ENCODE data around the gene CPSF4.

Gene CPSF4

DNA sequence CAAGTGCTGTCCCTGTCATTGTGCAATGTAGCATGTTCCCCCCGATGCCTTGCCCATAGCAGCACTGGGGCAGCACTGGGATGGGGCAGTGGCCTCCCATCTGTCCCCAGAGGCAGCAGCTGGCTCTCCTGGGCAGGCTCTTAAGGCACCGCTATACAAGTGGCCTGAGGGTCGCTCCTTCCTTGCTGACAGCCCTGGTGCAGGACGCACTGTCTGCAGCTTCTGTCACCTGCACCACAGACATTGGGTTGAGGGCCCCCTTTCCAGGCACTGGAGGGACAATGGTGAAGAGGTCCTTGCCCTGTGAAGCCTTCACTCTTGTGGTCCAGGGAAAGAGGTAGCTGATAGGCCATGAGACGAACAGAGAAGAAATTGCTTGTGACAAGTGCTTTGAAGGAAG, 10.6 kb downstream of the CPSF4 start:
- DNase-seq = no peak

DNA sequence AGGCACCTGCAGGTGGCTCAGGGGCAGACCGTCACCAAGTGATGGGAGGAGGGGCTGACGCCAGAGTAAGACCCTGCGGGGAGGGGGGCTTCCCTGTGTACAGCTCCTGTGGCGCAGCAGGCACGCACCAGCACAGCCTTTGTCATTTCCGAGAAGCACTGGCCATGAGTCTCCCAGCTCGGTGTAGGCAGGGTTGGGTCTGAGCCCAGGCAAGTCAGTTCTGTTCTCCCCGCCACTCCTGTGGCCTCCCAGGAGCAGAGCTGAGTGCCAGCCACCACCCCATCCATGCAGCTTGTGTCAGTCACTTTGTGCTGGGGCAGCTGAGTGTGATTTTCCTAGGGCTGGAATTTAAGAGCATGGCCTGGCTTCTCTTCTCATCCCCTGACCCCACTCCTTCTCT, 13.2 kb downstream of the CPSF4 start:
- no peak for DNase-seq

DNA sequence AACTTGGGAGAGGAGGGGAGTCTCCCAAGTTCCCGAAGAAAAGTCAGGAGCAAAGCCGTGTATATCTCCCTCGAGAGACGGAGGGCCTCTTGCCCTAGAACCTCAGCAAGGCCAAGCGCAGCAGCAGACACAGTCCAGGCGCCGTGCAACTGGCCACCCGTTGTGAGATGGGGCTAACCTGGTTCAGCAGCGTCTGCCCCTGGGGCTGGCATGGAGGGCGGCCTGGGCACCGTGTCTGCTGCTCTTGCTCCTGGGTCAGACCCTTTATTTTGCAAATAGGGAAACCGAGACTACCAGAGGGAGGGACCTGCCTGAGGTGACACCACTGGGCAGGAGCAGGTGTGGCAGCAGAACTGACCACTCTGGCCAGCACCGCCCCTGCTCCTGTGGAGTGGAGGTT, 13.8 kb downstream of the CPSF4 start:
- no peak for DNase-seq

DNA sequence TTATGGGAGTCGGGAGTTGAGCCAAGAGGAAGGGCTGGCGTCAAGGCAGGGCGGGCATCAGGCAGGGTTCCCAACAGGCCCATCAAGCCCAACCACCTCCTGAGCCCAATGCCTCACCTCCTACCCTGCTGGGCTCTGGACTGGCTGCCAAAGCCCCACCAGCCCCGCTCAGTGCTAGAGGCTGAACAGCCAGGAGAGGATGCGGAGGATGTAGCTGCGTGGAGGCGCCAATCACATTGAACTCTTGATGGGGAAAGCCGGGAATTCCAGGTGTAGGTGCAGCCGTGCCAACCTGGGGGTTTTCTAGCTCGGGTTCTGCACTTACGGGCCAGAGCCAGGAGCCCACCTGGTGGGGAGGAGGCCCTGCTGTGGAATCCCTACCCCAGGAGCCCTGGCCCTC, 14.4 kb downstream of the CPSF4 start:
- DNase-seq = no peak

DNA sequence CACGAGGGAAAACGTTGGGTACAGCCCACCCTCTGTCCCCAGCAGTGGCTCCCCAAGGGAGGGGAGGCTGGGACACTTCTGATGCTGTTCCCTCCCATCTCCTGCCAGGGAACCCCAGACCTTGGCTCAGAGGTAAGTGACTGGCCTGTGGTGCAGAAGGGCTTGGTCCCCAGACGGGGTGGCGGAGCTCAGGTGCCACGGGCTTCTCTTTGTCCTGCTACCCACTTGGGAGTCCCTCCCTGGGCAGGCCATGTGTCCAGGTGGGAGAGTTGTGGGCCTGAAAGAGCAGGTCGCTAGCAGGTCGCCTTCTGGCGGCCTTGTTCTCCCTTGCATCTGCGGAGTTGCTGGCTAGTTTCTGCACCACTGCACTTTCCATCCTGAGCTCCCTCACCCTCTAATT, 17.1 kb downstream of the CPSF4 start:
- DNase-seq = no peak

DNA sequence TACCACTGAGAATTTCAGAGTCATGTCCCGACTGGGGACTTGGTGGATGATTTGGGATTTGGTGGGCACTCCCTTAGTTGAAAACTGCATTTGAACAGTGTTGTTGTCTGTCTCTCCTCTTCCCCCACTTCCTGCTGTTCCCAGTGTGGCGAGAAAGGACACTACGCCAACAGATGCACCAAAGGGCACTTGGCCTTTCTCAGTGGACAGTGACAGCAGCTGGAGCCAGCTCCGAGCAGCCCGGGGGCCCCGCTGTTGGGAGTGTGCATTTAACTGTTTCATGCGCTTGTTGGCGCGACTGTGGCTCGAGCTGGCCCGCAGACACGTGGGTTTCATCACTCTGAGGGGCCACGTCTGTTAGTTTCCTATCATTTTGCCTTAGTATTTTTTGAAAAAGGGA, 17.5 kb downstream of the CPSF4 start:
- DNase-seq = no peak

DNA sequence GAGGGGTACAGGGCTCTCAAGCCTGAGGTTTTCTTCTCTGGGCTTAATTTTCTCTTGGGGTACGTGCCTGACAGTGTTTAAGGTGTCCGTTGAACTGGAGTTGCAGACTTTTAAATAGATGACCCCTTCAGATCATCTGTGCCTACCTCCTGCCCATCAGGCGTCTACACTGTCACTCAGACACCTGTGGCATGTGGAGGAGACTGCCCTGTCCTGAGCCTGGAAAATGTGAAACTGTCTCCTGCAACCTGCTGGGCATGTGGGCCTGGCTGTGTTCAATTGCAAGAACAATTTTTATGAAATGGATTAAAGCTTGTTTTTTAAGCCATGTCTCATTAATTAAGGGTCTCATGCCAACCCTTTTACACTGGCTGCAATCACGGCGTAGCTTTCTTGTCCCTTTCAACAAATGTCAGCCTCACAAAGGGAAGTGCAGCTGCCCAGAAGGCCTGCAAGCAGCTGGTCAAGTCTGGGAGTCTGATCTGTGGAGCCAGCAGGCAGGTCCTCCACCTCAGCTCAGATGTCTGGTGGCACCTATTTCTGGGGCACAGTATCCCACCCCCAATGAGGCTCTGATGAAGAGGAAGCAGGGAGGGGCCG, 18.4 kb downstream of the CPSF4 start:
- DNase-seq = no peak

DNA sequence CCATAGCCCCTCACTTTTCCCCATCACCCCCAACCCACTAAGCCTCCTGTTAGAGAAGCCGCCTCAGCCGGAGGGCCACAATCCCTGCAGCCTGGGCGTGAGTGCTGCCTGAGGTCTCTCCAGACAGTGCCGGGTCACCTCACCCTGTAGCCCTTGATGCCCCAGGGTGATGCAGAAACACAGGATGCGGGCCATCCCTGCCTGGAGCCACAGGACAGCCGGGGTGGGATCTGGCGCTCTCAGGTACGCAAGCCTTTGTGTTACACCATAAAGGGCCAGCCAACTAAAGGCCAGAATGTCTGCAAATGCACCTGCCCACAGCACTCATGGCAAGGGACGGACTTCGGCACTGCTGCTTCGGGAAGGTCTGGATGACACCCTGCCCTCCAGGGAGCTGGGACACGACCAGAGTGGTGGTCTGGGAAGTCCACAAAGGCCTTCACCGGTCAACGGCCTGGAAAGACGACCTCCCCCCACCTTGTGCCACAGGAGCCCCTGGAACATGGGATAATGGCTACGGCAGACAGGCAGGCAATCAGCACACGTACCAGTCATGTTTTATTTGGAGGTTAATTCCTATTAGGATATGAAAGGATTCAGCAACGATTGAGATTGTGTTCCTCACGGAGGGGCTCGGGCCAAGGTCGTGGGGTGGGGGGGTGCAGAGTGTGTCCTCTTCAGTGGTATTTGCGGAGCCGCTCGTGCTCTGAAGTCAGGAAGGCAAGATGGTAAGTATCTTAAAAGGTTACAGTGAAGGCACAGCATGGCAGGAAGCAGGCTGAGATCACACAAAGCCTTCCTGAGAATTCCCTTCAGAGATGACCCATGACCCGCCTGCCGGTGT, 19.1 kb downstream of the CPSF4 start:
- DNase-seq = no peak

GRCh38 chr7:99459087-99459486, 20.3 kb downstream of the CPSF4 start:
- peak; percentile 44 for DNase-seq

DNA sequence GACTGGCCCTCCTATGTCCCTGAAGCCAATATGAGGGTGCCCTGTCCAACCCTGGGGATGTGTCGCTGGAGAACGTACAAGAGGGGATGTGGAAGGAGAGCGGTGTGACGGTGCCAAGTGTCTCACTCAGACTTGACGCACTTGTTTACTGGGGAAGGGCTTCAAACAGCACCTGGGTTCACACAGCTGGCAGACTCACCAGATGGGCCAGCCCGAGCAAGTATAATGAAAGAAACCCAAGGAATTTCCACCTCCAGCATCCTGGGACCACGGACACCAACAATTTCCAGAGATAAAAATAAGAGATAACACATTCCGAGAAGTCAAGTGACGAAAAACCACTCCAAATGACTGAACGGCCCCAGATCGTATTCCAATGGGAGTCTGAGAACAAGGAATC, 21.9 kb downstream of the CPSF4 start:
- no peak for DNase-seq

DNA sequence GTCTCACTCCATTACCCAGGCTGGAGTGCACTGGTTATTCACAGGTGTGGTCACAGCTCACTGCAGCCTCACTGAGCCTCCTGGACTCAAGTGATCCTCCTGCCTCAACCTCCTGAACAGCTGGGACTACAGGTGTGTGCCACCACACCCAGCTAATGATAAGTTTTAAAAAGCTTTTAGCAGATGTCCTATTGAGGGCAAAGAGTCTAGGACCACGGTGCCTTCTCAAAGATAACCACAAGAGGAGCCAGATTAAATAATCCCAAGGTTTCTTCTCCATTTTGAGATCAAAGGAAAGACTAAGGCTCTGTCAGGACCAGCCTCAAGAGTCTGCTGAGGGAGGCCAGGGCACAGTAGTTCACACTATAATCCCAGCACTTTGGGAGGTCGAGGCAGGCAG, 22.5 kb downstream of the CPSF4 start:
- DNase-seq = no peak

GRCh38 chr7:99465421-99465768, 26.7 kb downstream of the CPSF4 start:
- DNase-seq = no peak

- DNase-seq = no peak
Measured at GRCh38 chr7:99468336-99468918, 29.7 kb downstream of the CPSF4 start.

GRCh38 chr7:99469381-99470065, 30.8 kb downstream of the CPSF4 start:
- no peak for DNase-seq

DNA sequence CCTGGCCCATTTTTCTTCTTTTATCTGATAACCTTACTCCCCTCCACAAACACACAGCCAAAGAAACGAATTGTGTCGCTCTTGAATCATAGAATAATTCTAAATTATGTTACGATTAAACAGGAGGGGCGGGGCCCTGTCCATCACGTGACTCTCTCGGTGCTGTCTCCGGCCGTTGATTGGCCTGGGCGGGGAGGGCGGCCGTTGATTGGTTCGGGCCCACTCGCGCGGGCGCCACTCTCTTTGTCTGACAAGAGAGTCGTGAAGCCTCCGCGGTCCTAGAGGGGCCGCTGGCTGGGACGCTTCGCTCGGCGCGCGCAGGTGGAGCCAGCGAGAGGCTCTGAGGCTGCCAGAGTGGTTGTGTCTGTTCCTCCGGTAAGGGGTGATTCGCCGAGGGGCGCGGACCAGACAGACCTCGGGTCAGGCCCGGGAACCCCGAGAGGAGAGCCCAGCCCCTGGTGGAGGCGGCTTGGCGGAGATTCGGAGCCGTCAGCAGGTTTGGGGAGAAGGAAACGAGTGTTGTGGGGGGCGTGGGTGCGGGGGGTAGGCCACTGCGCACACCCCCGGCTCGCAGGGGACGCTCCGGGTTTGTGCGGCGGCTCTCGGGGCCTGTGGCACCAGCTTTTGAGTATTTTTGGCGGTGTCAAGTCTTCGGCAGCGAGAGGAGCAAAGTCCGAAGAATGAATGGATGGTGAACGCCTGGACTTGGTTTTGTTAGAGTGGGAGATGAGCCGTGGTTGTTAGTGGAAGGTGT, 34.0 kb downstream of the CPSF4 start, which contains the start of gene ZNF789:
Gene ZNF789, plus strand, starts transcription at position 330 of the 754 bp plus-strand sequence. CDS start 3,567 bp downstream, outside the sequence.
- DNase-seq = peak; percentile 99

- DNase-seq = no peak
Measured at GRCh38 chr7:99473315-99473596, 34.5 kb downstream of the CPSF4 start.

- no peak for DNase-seq
Measured at GRCh38 chr7:99476107-99476506, 37.4 kb downstream of the CPSF4 start.

- no peak for DNase-seq
Measured at GRCh38 chr7:99478464-99479440, 40.0 kb downstream of the CPSF4 start.

- no peak for DNase-seq
Measured at GRCh38 chr7:99485094-99485493, 46.4 kb downstream of the CPSF4 start.

DNA sequence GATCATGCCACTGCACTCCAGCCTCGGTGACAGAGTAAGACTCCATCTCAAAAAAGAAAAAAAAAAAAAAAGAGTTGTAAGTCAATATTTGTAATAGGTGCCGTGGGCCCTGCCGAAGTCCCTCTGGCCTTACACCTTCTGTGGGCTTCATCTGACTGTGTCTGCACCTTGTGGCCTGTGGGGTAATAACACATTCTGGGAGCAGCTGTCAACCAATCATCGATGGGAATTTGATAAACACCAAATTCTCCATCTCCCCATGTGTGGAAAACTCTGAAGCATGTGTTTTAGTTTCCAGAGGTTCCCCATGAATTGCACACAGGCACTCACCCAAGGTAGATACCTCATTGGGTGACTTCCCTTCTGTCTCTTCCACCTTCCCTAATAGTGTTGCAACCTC, 50.5 kb downstream of the CPSF4 start:
- DNase-seq = no peak

DNA sequence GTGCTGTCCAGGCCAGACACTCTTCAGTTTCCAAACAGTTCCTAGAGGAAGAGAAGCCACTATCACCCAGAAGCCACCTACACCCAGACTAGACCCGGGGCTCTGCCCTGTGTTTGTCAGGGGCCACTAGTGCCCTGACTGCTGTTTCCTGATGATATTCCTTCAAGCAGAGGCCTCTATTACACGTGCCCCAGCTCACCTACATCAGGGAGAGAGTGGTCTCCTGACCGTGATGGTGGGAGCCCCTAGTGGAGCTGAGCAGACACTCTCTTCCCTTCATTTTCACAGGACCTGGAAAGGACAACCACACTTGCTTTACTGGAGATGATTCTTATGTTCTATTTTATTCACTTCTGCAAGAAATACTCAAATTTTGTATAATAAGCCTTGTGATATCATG, 52.1 kb downstream of the CPSF4 start:
- no peak for DNase-seq

DNA sequence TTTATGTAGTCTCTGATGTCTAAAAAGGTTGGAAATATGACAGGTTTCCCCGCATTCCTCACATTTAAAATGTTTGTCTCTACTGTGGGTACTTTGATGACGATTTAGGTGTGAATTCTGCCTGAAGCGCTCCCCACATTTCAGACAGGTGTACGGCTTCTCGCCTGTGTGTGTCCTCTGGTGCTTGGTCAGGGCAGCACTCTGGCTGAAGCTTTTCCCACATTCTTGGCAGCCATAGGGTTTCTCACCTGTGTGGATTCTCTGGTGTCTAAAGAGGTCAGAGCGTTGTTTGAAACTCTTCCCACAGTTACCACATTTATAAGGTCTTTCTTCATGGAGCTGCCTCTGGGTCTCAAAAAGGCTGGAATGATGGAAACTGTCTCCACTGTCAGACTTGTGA, 55.1 kb downstream of the CPSF4 start:
- no peak for DNase-seq

All from stimulated activated CD4-positive, alpha-beta T cell treated with anti-CD3 and anti-CD28 coated beads, Interleukin-1b, Interleukin-23, amount 100 ng/mL, for 48 hours (primary cell).